MM.1S (cell line): ENCODE measurements around the gene COL5A1.

Experiments
- DNase-seq: peaks from one replicate; pipeline ENCODE4 v3.0.0-alpha.2; 2015
- H2AFZ ChIP-seq: fragments of 300-600 bp; sonication (generic); 2 replicates; pipeline ENCODE4 v1.6.0; 2016; ENCODE audit warnings: antibody characterized with exemption, low read length
- H3F3A ChIP-seq: fragments of 300-600 bp; sonication (generic); 2 replicates; pipeline ENCODE4 v1.6.1; 2016; ENCODE audit warnings: mild to moderate bottlenecking, antibody characterized with exemption, low read length, moderate library complexity, mixed read lengths; ENCODE audit not compliant: insufficient read depth
- H3K27ac ChIP-seq: fragments of 300-600 bp; sonication (generic); 2 replicates; pipeline ENCODE4 v1.5.1; 2016; ENCODE audit warnings: mild to moderate bottlenecking, low read length
- H3K27me3 ChIP-seq: fragments of 300-600 bp; sonication (generic); replicated peaks from 2 replicates; pipeline ENCODE4 v1.6.0; 2016; ENCODE audit warnings: low read length; ENCODE audit not compliant: insufficient read depth
- H3K36me3 ChIP-seq: fragments of 300-600 bp; sonication (generic); replicated peaks from 2 replicates; pipeline ENCODE4 v1.6.1; 2016; ENCODE audit warnings: mild to moderate bottlenecking, low read length, mixed read lengths; ENCODE audit not compliant: insufficient read depth
- H3K4me1 ChIP-seq: fragments of 300-600 bp; sonication (generic); 2 replicates; pipeline ENCODE4 v1.6.1; 2016; ENCODE audit warnings: low read length, mixed read lengths
- H3K4me2 ChIP-seq: fragments of 300-600 bp; sonication (generic); 2 replicates; pipeline ENCODE4 v1.6.0; 2016; ENCODE audit warnings: low read depth, low read length
- H3K4me3 ChIP-seq: fragments of 300-600 bp; sonication (generic); 2 replicates; pipeline ENCODE4 v1.5.1; 2016; ENCODE audit warnings: low read length, mixed read lengths
- H3K79me2 ChIP-seq: fragments of 300-600 bp; sonication (generic); 2 replicates; pipeline ENCODE4 v1.6.1; 2016; ENCODE audit warnings: mixed run types, low read length, mixed read lengths
- H3K9ac ChIP-seq: fragments of 300-600 bp; sonication (generic); 2 replicates; pipeline ENCODE4 v1.6.1; 2016; ENCODE audit warnings: low read length, mixed read lengths
- H3K9me2 ChIP-seq: fragments of 300-600 bp; sonication (generic); replicated peaks from 2 replicates; pipeline ENCODE4 v1.6.1; 2016; ENCODE audit warnings: mild to moderate bottlenecking, low read length, mixed read lengths; ENCODE audit not compliant: insufficient read depth
- H3K9me3 ChIP-seq: fragments of 300-600 bp; sonication (generic); replicated peaks from 2 replicates; pipeline ENCODE4 v1.6.1; 2016; ENCODE audit warnings: mild to moderate bottlenecking, low read length, mixed read lengths; ENCODE audit not compliant: insufficient read depth
- H4K20me1 ChIP-seq: fragments of 300-600 bp; sonication (generic); 2 replicates; pipeline ENCODE4 v1.6.1; 2016; ENCODE audit warnings: mild to moderate bottlenecking, low read length, moderate library complexity, mixed read lengths; ENCODE audit not compliant: insufficient read depth
- EZH2 ChIP-seq: fragments of 300-600 bp; sonication (generic); optimal IDR thresholded peaks from 2 replicates; pipeline ENCODE3; 2017; ENCODE audit warnings: low read depth, mild to moderate bottlenecking, antibody characterized with exemption, low read length, mixed read lengths
- EZH2phosphoT487 ChIP-seq: fragments of 300-600 bp; sonication (generic); IDR thresholded peaks from 2 replicates; pipeline ENCODE4 v1.6.1; 2018; ENCODE audit warnings: antibody characterized with exemption, low read length
- TF ChIP-seq, protein P1 (sequence below): fragments of 300-600 bp; sonication (generic); IDR thresholded peaks from 2 replicates; pipeline ENCODE4 v1.5.1; 2016; ENCODE audit warnings: antibody characterized with exemption, low read length, mixed read lengths

The COL5A1 gene

DNA sequence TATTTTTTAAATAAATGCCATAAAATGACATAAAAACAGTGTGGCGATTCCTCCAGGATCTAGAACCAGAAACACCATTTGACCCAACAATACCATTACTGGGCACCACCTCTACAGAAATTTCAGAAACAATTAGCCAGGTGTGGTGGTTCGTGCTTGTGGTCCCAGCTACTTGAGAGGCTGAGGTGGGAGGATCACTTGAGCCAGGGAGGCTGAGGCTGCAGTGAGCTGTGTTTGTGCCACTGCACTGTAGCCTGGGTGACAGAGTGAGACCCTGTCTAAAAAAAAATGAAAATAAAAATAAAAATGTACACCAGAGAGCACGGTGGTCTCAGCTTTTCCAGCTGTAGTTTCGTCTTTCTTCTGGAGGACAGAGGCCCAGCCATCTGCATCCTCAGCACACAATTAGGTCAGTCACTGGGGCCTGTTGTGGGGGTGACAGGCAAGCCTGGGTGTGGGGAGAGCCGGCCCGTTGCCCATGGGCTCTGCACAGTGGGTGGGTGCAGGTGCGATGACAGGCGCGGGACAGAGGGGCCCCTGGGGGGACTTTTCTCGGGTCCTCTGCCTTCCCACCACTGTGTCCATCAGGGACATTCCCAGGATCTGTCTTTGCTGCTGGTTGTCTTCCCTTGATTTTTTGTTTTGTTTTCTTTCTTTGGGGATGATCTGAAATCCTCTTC, 9.8 kb downstream of the COL5A1 start:
- H3K36me3 ChIP-seq = no peaks in the 10 kb centered on the region
- H3K4me1 ChIP-seq = no peaks in the 10 kb centered on the region
- H2AFZ ChIP-seq = no peak overlapping the region
- H3K9me3 ChIP-seq = no peaks in the 10 kb centered on the region
- DNase-seq = no peak
- no peaks in the 10 kb centered on the region for H4K20me1 ChIP-seq
- no peaks in the 10 kb centered on the region for H3K9me2 ChIP-seq
- H3K4me3 ChIP-seq = no peak overlapping the region
- no peaks in the 10 kb centered on the region for H3F3A ChIP-seq
- no peak overlapping the region for H3K9ac ChIP-seq
- H3K27ac ChIP-seq = no peak overlapping the region
- no peaks in the 10 kb centered on the region for H3K79me2 ChIP-seq
- TF ChIP-seq EZH2 = no peak
- TF ChIP-seq EZH2phosphoT487 = no peak
- TF ChIP-seq, protein P1, sequence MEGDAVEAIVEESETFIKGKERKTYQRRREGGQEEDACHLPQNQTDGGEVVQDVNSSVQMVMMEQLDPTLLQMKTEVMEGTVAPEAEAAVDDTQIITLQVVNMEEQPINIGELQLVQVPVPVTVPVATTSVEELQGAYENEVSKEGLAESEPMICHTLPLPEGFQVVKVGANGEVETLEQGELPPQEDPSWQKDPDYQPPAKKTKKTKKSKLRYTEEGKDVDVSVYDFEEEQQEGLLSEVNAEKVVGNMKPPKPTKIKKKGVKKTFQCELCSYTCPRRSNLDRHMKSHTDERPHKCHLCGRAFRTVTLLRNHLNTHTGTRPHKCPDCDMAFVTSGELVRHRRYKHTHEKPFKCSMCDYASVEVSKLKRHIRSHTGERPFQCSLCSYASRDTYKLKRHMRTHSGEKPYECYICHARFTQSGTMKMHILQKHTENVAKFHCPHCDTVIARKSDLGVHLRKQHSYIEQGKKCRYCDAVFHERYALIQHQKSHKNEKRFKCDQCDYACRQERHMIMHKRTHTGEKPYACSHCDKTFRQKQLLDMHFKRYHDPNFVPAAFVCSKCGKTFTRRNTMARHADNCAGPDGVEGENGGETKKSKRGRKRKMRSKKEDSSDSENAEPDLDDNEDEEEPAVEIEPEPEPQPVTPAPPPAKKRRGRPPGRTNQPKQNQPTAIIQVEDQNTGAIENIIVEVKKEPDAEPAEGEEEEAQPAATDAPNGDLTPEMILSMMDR = no peak
- peaks cover 73% of the 10 kb centered on the region for H3K27me3 ChIP-seq
- H3K4me2 ChIP-seq = no peak overlapping the region

GRCh38 chr9:134652291-134653225, 11.0 kb downstream of the COL5A1 start:
- no peak overlapping the region for H3K4me2 ChIP-seq
- no peak overlapping the region for H3K4me3 ChIP-seq
- peaks cover 63% of the 10 kb centered on the region for H3K27me3 ChIP-seq
- H3F3A ChIP-seq = no peaks in the 10 kb centered on the region
- no peak overlapping the region for H3K9ac ChIP-seq
- H3K36me3 ChIP-seq = no peaks in the 10 kb centered on the region
- no peaks in the 10 kb centered on the region for H4K20me1 ChIP-seq
- DNase-seq = no peak
- no peaks in the 10 kb centered on the region for H3K79me2 ChIP-seq
- H3K27ac ChIP-seq = no peak overlapping the region
- no peaks in the 10 kb centered on the region for H3K4me1 ChIP-seq
- no peak overlapping the region for H2AFZ ChIP-seq
- H3K9me3 ChIP-seq = no peaks in the 10 kb centered on the region
- no peaks in the 10 kb centered on the region for H3K9me2 ChIP-seq
- TF ChIP-seq EZH2 (no peak), EZH2phosphoT487 (no peak)
- TF ChIP-seq, protein P1 = no peak

DNA sequence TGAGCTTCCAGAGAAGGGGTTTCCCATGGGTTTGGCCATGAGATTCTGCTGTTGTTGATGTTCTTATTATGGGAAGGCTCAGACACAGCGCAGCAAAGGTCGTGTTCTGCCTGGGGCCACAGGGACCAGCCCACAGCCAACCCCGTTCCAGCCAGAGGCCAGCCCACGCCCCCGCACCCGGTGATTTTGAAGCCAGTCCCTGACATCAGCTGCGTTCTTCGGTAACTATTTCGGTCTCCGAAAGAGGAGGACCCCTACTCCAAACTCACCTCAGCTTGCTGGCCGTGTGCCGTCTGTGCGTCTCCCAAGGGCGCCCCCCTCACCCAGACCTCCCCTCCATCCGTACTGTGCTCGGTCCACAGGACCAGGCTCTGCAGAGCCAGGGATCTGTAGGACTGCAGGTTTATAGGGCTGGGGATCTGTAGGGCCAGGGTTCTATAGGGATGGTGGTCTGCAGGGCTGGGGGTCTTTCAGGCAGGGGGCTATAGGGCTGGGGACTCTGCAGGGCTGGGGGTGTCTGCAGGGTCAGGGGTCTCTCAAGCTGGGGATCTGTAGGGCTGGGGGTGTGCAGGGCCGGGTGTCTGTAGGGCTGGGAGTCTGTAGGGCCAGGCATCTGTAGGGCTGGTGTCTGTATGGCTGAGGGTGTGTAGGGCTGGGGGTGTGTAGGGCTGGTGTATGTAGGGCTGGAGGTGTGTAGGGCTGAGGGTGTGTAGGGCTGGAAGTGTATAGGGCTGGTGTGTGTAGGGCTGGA, 11.8 kb downstream of the COL5A1 start:
- no peak overlapping the region for H2AFZ ChIP-seq
- no peaks in the 10 kb centered on the region for H4K20me1 ChIP-seq
- no peaks in the 10 kb centered on the region for H3K9me3 ChIP-seq
- no peak overlapping the region for H3K4me2 ChIP-seq
- no peaks in the 10 kb centered on the region for H3K9me2 ChIP-seq
- H3K27ac ChIP-seq = no peak overlapping the region
- H3F3A ChIP-seq = no peaks in the 10 kb centered on the region
- no peak overlapping the region for H3K9ac ChIP-seq
- H3K36me3 ChIP-seq = no peaks in the 10 kb centered on the region
- no peaks in the 10 kb centered on the region for H3K79me2 ChIP-seq
- TF ChIP-seq EZH2 (no peak), EZH2phosphoT487 (no peak)
- TF ChIP-seq, protein P1 = no peak
- no peak for DNase-seq
- no peak overlapping the region for H3K4me3 ChIP-seq
- no peaks in the 10 kb centered on the region for H3K4me1 ChIP-seq
- peaks cover 65% of the 10 kb centered on the region for H3K27me3 ChIP-seq
